Measurements from ENCODE around the gene NALF2. TPM values are rescaled to one million over a fixed set of nuclear protein-coding genes. Genes with fewer than 3 reads are reported as not detected.

Gene NALF2
- not detected in 2 replicates for total RNA-seq

DNA sequence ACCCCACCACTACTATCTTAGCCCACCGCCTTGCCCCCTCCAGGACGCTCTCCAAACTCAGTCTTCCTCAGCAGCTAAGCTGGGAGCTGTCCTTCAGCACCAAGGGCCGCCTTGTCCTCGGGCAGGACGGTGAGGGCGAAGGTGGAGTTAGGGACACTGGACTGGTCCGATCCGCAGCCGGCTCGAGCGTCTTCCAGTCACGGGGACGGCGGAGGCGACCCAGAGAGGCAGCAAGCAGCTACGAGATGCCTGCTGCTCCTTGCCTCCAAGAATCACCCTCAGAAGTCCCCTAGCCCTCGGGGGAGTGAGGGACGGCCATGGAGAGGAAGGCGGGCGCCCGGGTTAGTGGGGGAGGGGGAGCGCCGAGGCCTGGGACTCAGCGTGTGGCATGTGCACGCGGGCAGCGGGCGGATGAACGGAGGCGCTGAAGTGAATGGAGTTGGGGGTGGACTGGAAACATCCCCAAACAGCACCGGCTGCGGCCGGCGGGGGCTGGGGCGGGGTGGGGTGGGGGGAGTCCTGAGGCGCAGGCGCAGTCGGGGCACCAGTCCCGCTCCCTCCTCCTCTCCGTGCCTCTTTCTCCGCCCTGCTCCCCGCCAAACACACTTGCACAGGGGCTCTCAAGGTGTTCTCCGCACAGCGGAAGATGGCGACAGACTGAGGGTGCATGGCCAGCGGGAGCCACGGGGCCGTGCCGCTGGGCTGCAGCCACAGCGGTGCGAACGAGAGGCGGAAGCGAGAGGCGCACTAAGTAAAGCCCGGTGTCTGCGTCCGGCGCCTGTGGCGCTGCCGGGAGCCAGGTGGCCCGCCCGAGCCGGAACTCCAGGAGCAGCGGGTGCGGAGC is at the start of gene NALF2:
NALF2 (plus strand) TSS at position 545 of the 844 bp plus-strand sequence. CDS start 957 bp downstream, outside the sequence.

Other genes starting within 250 kb of the NALF2 start
- 0.33 and 0.73 TPM in 2 replicates for gene EDA, start 111.8 kb downstream of the NALF2 start, total RNA-seq

Data from smooth muscle cell of trachea (primary cell).